ENCODE measurements around the gene ARHGAP29. TPM values are rescaled to one million over a fixed set of nuclear protein-coding genes. Genes with fewer than 3 reads are reported as not detected.

ARHGAP29 gene, protein sequence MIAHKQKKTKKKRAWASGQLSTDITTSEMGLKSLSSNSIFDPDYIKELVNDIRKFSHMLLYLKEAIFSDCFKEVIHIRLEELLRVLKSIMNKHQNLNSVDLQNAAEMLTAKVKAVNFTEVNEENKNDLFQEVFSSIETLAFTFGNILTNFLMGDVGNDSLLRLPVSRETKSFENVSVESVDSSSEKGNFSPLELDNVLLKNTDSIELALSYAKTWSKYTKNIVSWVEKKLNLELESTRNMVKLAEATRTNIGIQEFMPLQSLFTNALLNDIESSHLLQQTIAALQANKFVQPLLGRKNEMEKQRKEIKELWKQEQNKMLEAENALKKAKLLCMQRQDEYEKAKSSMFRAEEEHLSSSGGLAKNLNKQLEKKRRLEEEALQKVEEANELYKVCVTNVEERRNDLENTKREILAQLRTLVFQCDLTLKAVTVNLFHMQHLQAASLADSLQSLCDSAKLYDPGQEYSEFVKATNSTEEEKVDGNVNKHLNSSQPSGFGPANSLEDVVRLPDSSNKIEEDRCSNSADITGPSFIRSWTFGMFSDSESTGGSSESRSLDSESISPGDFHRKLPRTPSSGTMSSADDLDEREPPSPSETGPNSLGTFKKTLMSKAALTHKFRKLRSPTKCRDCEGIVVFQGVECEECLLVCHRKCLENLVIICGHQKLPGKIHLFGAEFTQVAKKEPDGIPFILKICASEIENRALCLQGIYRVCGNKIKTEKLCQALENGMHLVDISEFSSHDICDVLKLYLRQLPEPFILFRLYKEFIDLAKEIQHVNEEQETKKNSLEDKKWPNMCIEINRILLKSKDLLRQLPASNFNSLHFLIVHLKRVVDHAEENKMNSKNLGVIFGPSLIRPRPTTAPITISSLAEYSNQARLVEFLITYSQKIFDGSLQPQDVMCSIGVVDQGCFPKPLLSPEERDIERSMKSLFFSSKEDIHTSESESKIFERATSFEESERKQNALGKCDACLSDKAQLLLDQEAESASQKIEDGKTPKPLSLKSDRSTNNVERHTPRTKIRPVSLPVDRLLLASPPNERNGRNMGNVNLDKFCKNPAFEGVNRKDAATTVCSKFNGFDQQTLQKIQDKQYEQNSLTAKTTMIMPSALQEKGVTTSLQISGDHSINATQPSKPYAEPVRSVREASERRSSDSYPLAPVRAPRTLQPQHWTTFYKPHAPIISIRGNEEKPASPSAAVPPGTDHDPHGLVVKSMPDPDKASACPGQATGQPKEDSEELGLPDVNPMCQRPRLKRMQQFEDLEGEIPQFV
- 131 and 132 TPM in 2 replicates for total RNA-seq

- peak within 1 kb of the TSS; percentile 95 for H3K4me3 ChIP-seq (ENCODE audit: low read depth, low read length)
- TF ChIP-seq CTCF (conservative IDR thresholded peaks at IDR 0.05; ENCODE audit: low read depth, low read length), result no peak
- no peak for DNase-seq (ENCODE audit: low read depth)
Observed at GRCh38 chr1:94237291-94238226, at the start of gene ARHGAP29. Gene ARHGAP29, minus strand, starts transcription at chr1:94237584. Its CDS starts 5,973 bp downstream, at chr1:94231611.

DNA sequence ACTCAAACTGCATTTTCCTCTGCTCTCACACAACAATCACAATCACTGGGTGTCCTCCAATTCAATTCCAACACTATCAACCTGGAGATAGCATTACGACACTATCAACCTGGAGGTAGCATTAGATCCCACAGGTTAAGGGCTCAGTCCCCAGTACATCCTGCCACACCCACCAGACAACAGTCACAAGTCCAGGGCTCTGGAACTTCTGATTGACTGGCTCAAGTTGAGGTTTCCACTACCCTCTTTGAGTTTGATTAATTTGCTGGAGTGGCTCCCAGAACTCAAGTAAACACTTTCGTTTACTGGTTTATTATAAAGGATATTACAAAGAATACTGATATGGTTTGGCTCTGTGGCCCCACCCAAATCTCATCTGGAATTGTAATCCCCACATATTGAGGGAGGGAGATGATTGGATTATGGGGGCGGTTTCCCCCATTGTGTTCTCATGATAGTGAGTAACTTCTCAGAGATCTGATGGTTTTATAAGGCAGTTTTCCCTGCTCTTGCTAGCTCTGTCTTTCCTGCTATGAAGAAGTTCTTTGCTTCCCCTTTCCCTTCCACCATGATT is 49.6 kb upstream of the ARHGAP29 start:
- TF ChIP-seq CTCF (conservative IDR thresholded peaks at IDR 0.05; ENCODE audit: low read depth, low read length), result no peak
- DNase-seq (ENCODE audit: low read depth), result no peak

DNA sequence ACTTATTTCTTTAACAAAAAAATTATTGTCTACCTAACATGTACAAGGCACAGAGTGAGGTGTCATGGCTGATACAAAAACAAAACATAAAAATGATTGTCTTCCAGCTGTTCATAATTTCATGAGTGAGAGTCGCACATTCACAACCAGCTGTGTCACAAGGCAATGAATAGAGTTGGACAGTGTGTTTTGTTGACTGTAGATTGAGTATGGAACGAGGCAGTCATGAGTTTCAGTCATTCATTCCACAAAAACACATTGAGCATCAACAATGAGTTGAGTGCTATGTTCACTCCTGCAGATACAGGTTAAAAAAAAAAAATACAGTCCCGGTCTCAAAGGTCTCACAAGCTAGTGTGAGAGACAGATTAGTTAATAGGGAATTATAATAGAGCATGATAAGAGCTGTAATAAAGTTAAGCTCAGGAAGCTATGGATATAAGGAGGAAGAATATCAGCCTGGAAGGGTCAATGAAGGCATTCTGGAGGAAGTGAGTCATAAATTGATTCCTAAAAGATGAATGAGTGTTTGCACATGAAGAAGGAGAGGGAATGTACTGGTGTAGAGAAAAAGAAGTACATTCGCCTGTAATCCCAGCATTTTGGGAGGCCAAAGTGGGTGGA is 47.8 kb upstream of the ARHGAP29 start:
- TF ChIP-seq CTCF (conservative IDR thresholded peaks at IDR 0.05; ENCODE audit: low read depth, low read length), result no peak
- DNase-seq (ENCODE audit: low read depth), result no peak
- no peak overlapping the region for H3K4me3 ChIP-seq (ENCODE audit: low read depth, low read length)

More for the DNA sequence above, 49.6 kb upstream of the ARHGAP29 start:
- no peak overlapping the region for H3K4me3 ChIP-seq (ENCODE audit: low read depth, low read length)

DNA sequence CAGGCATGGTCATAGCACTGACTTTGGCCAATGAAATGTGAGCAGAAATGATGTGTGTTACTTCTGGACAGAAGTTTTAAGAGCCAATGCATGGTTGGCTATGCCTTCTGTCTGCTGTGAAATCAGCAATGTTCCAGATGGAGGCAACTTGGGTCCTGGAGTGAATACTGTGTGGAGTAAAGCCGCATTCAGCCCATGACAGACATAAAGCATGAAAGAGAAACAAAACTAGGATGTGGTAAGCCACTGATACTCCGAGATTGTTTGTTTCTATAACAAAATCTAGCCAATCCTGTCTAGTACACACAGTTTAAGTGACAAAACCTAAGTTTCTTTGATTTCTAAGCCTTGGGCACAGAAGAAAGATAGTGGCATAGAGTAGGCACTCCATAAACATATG is 47.1 kb upstream of the ARHGAP29 start:
- no peak for TF ChIP-seq CTCF (conservative IDR thresholded peaks at IDR 0.05; ENCODE audit: low read depth, low read length)
- no peak overlapping the region for H3K4me3 ChIP-seq (ENCODE audit: low read depth, low read length)

DNA sequence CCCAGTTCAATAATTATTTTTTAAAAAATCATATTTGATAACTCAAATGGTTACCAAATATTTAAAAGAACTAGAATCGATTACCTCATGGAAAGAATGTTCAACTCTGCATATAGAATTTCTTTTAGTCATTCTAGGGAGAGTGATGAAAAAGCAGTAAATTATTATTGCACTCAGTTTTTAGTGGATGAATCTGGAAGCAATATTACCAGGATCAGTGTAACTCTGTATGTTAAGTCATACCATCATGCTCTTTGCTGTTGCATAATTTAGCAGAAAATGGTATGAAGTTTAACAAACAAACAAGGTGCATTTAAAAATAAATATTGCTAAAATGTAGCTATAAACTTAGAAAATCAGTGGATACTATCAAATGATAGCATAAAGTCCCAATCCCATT is 46.1 kb upstream of the ARHGAP29 start:
- H3K4me3 ChIP-seq (ENCODE audit: low read depth, low read length), result no peak overlapping the region
- TF ChIP-seq CTCF (conservative IDR thresholded peaks at IDR 0.05; ENCODE audit: low read depth, low read length), result no peak
- no peak for DNase-seq (ENCODE audit: low read depth)

More for the DNA sequence above, 47.1 kb upstream of the ARHGAP29 start:
- DNase-seq (ENCODE audit: low read depth), result no peak
